HG03108 (cell line): Measurements from ENCODE around the gene CHD2.
"Not testable (repeated sequence)": the region's sequence is repeated elsewhere in the genome, so short reads cannot be mapped to it uniquely, and the experiment has no call there.

Experiments
- ATAC-seq: cut with Tn5 transposase; IDR thresholded peaks from one replicate; pipeline ENCODE4 v1.9.1; 2021; ENCODE audit warnings: moderate library complexity; ENCODE audit not compliant: unreplicated experiment

The CHD2 gene

GRCh38 chr15:93012786-93013185, 112.7 kb downstream of the CHD2 start:
- no peak for ATAC-seq

GRCh38 chr15:93017526-93017925, 117.4 kb downstream of the CHD2 start:
- ATAC-seq = no peak

- ATAC-seq = no peak
Measured at GRCh38 chr15:93018574-93018973, 118.5 kb downstream of the CHD2 start.

GRCh38 chr15:93019090-93019489, 119.0 kb downstream of the CHD2 start:
- no peak for ATAC-seq

GRCh38 chr15:93019971-93020370, 119.8 kb downstream of the CHD2 start:
- ATAC-seq = no peak

GRCh38 chr15:93020976-93021772, 121.0 kb downstream of the CHD2 start:
- peak; percentile 78 for ATAC-seq

- ATAC-seq = no peak
Measured at GRCh38 chr15:93024293-93024692, 124.2 kb downstream of the CHD2 start.

GRCh38 chr15:93024716-93025624, 124.8 kb downstream of the CHD2 start:
- ATAC-seq = no peak

- ATAC-seq = no peak
Measured at GRCh38 chr15:93025625-93025982, 125.5 kb downstream of the CHD2 start.

GRCh38 chr15:93026380-93026817, 126.3 kb downstream of the CHD2 start:
- ATAC-seq = no peak

- ATAC-seq = no peak
Measured at GRCh38 chr15:93027413-93027812, 127.3 kb downstream of the CHD2 start.

GRCh38 chr15:93028111-93028631, 128.0 kb downstream of the CHD2 start:
- no peak for ATAC-seq

GRCh38 chr15:93028632-93029213, 128.6 kb downstream of the CHD2 start:
- no peak for ATAC-seq

- no peak for ATAC-seq
Measured at GRCh38 chr15:93029214-93029835, 129.2 kb downstream of the CHD2 start.

GRCh38 chr15:93029836-93030429, 129.8 kb downstream of the CHD2 start:
- ATAC-seq = no peak

GRCh38 chr15:93030430-93031102, 130.4 kb downstream of the CHD2 start:
- ATAC-seq = peak; percentile 74

- no peak for ATAC-seq
Measured at GRCh38 chr15:93031103-93031464, 131.0 kb downstream of the CHD2 start.

- ATAC-seq = not testable (repeated sequence)
Measured at GRCh38 chr15:93031557-93032384, 131.6 kb downstream of the CHD2 start.
